HT1080 (cell line): Measurements from ENCODE around the gene PRICKLE4. TPM values are rescaled to one million over a fixed set of nuclear protein-coding genes. Genes with fewer than 3 reads are reported as not detected.

Experiments used
- DNase-seq: peaks from one replicate; pipeline ENCODE4 v3.0.0-alpha.2; 2015; ENCODE audit warnings: low read depth
- polyA plus RNA-seq, 2 experiments: library from polyadenylated mRNA; depleted of rRNA; stranded (reverse); fragments of >200 nt; gene quantifications; 2 replicates each; pipeline ENCODE4 v1.2.3, GENCODE V29; 2015
- total RNA-seq: library from RNA; depleted of rRNA; stranded (reverse); fragments of >200 nt; shearing (Covaris generic); gene quantifications from 2 replicates; pipeline ENCODE4 v1.2.3, GENCODE V29; 2014; rRNA removed

Gene PRICKLE4, protein sequence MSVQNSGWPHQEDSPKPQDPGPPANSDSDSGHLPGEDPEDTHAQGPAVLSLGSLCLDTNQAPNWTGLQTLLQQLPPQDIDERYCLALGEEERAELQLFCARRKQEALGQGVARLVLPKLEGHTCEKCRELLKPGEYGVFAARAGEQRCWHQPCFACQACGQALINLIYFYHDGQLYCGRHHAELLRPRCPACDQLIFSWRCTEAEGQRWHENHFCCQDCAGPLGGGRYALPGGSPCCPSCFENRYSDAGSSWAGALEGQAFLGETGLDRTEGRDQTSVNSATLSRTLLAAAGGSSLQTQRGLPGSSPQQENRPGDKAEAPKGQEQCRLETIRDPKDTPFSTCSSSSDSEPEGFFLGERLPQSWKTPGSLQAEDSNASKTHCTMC
- 0.39 TPM in 1 of 2 replicates, not detected in the other for total RNA-seq
- polyA plus RNA-seq (2015; cell fraction: cytosol; rRNA removed), result 0.14 TPM in 1 of 2 replicates, not detected in the other
- 2.0 and 2.5 TPM in 2 replicates for polyA plus RNA-seq (2015; cell fraction: nucleus; rRNA removed)

DNA sequence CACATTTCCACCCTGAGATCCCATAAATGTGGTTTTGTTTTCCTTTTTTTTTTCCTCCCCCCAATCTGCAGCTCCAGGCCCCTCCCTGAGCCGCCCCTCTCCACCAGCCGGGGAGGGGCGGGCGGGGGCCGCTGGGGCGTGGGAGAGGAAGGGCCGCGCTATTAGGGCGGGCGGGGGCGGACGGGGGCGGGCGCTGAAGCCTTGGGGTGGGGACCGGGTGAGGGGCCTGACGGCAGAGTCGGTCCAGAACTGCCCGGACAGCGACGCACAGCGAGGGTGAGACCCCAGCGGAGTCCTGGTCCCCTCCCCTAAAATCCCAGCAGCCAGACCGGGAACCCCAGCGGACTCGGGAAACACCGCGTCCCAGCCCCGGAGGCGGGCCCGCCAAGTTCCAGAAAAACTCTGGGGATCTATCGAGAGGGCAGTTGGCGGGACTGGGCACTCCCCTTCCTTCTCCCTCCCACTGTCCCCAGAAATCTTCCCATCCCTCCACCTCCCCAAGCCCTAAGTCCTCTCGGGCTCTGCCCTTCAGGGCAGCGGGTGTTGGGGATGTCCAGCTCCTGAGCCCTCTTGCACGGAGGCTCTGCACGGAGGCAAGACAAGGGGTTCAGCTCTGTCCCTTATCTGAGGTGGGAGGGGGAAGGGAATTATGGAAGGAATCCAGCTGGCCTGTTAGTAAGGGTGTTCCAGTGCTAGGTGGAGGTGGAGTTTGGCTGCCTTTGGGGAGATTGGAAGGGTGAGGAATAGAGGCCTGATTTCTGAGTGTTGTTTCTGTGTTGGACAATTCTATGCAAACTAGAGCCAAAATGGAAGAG lies at the start of gene PRICKLE4:
PRICKLE4 (plus strand) TSS at position 232 of the 815 bp plus-strand sequence. CDS start 2,692 bp downstream, outside the sequence.
- no peak for DNase-seq

DNA sequence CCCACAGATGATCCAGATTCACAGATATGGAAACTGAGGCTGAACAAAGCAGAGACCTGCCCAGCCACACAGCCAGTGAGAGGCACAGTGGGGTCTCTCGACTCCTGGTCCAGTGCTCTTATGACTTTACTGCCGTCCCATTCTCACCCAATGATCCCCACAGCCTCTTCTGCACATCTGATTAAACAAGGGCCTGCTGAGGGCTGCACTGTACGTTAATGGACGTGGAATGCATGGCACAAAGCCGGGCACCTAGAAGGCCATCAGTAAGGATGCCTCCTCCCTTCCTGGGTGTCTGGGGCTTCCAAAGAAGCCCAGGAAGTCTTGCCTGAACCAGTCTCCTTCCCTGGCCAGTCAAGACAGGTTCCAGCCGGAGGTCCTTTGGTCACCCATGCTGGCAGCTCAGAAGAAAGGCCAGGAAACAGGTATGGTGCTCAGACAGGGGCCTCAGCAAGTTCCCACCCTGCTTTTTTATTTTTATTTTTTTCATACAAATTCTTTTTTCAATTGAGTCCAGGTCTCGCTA lies 49.0 kb upstream of the PRICKLE4 start:
- no peak for DNase-seq

DNA sequence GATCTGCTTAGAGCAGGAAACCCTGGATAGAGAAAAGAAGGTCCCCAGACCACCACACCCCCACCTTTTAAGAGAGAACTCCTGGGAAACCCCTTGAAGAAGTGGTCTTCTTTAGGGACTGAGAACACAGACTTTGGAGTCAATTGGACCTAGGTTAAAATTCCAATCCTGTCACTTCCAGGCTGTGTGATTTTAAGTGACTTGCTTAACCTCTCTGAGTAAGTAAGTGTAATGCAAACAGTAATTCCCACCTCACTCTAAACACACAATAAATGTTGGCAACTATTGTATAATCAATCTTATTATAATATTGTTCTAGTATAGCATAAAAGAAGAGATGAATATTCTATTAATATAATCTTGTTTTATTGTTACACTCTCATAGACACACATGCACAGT lies 48.4 kb upstream of the PRICKLE4 start:
- DNase-seq, result no peak

DNA sequence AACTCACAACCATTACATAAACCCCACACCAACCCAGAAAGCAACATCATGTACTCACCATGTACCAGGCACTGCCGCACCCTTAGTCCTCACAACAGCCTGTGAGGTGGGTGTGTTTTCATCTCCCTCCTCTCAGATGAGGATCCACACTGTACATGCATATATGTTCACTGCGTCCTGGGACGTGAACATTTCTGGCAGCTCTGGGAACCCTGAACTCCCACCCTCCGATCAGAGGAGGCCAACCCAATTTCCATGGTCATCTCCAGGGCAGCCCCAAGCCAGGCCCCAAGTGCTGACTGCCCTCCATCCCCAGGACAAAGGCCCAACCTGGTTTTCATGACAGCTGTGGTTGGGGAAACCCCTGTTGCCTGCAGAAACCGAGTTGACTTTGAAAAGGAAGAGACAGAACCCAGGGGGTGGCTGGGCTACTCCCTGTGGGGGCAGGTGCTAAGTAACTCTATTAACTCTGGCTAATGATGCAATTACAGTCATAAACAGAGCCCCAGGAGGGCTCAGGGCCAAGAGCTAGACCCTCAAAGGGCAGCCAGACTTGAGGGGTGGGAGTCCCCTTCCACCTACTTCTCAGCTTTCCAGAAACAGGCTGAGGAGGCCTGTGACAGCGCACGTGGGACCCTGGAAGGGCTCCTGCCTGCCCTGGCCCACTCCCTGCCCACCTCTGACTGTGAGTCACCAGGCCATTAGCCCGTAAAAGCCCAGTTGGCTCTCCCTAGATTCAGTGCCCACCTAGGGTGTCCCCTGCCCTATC lies 47.8 kb upstream of the PRICKLE4 start:
- DNase-seq, result no peak

DNA sequence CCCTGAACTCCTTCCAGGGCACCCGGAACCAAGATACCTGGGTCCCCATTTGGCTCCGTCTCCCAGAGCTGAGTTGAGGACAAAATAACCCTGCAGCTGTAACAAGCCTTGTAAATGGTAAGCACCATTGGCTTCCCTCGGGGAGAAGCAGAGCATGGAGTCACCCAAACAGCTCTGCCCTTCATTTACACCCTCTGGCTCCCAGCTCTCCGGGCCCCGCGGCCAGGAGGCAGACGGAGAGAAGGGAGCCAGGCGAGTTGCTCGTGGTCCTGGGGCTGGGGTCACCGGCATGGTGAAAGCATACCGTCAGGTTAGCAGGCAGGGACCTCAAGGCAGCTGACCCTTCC lies 47.2 kb upstream of the PRICKLE4 start:
- no peak for DNase-seq

DNA sequence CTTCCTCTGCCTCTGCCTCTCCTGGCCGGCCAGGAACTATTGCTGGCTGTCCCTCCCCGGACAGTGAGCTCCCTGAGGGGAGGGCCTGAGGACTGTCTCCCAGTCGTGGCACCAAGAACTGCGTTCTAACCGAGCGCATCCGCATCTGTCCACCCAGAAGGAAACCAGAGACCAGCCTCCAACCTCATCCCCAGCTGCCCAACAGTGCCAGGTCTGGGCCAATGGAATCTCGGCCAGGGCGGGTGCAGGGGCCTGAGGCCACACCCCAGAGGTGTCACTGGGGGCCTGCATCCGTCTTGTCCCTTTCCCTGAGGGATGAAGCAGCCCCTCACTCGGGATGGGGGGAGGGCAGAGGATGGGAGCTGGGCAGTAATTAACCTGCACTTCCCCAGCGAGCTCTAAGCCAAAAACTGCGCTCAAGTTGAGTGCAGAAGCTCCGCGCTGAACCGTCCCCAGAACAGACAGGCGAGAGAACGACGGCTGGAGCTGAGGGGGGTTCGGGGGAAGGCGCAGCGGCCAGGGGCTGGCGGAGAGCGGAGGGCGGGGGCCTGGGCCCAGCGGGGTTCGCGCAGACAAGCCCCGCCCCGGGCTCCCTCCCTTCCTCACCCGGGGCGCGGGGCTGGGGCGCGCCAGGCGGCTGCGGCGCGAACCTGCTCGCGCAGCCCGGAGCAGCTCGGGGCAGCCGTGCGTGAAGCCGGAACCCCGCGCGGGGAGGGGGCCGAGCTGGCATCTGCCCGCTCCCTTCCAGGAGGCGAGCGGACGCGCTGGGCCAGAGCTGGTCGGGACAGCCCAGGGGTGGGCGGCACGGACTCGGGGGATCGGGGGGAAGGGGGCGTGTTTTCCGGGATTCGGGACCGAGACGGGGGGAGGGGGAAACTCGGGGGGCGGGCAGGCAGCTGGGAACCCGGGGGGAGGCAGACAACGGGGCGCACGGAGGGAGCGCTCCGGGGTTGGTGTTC lies 46.6 kb upstream of the PRICKLE4 start:
- peak; percentile 79 for DNase-seq

DNA sequence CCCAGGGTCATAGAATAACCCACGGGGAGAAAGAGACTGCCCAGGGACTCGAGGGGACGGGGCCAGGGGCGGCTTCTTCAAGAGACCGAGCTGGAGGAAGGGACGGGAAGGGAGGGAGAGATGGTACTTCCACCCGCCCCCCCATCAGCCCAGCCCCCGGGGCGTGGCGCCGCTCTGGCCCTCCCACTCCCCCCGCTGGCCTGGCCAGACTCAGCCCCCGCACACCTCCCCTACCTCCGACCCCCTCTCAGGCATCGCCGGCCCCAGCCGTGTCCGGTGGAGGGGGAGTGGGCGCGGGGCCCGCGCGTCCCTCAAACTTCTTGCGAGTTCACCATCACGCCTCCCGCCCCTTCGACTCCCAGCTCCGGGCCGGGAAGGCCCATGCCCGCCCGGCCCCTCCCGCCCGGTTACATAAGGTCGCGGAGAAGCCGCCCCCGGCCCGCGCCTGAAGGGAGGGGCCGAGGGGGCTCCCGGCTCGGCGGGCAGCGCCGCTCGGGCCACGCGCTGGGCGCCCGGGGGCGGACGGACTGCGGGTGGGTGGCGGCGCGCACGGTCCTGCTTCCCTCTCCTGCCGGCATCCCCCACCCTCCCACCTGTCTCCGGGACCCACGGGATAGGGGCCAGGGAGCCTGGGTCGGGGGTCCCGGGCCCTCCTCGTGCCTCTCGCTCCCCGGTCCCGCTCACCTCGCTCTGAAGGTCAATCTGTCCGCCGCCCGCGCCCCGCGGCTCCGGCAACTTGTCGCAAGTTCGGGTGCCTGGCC lies 45.7 kb upstream of the PRICKLE4 start:
- peak; percentile 62 for DNase-seq

DNA sequence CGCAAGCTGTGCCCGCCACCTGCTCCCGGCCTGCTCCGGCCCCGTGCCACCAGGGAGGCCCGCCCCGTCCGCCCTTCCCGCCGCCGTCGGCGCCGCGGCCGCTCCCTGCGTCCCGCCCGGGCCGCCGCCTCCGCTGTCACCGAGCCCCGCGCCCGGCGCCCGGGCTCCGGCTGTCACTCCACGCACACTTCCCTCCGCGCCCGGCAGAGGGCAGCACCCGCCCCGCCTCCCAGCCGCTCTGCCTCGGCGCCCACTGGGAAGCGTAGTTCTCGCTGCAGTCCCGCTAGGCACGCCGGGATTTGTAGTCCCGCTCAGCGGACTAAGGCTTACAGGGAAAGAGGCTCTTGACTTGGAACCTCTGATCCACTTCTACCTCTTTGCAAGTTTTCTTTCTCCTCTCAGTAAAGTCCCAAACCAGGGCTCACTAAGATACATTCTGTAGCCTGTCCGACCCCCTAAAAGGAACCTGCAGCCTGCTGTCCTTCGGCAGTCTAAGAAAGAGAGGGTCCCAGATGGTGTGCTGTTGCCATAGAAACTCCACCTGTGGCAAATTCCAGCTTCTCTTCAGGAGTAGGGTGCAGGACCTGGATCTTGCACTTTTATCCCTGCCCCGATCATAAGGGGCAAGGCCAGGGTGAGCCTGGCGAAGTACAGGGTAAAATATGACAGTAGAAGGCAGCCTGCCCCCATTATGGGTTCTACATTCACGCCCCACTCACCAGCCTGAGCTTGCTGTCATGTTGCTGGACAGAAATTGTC lies 45.0 kb upstream of the PRICKLE4 start, which contains the start of gene TFEB:
TFEB (minus strand) TSS at position 182 of the 759 bp plus-strand sequence. CDS start 44,395 bp downstream, outside the sequence.
- DNase-seq, result peak; percentile 80

DNA sequence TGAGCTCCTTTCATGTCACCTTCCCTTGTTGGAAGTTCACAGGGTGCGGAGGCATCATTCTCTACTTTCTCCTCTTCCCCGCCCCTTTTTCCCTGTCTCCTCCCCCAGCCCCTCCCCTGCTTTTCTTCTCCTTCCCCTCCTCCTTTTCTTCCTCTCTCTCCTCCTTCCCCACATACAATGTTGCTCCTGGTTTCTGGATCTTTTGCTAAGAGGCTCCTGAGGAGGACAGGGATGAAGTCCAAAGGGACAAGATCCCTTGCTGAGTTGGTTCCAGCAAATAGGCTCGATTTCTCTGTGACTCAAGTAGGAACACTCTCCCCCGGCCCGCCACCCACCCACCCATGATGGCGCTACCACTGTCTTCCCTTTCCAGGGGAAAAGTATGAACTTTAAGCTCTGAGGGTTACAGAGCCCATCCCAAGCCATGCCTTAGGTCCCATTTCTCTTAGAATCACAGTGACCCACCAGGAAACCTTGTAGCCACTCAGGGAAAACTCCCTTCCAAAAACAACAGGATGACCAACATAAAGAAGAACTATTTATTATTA lies 44.3 kb upstream of the PRICKLE4 start:
- DNase-seq, result no peak

DNA sequence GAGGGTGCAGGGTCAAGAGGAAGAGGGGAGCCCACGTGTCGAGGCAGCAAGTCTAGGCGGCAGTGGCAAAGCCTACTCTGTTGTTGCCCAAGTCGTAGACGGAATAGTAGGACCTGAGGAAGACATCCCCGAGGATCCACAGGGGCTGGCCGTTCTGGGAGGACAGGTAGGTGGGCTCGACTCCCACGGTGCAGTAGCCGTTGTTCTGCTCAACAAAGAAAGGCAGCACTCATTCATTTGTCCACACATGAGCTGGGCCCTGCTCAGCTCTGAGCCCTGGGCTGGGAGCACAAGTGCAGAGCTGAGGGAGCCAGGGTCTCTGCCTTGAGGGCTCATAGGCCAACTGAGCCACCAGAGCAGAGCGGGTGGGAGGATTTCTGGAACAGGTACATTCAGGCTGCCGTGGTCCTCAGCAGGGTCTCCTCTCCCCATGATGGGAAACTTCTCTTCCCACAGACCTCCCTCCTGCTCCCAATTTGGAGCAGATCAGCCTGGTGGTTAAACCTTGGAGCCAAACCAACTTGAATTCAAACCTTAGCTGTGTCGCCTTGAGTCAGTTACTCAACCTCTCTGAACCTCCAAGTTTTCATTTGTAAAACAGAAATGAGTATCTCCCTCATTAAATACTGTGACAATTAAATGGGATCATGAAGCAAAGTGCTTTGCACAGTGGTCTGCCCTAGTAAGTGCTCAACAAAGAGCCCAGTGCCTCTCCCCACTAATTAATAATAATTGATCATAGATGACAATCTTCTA lies 43.6 kb upstream of the PRICKLE4 start:
- DNase-seq, result no peak

DNA sequence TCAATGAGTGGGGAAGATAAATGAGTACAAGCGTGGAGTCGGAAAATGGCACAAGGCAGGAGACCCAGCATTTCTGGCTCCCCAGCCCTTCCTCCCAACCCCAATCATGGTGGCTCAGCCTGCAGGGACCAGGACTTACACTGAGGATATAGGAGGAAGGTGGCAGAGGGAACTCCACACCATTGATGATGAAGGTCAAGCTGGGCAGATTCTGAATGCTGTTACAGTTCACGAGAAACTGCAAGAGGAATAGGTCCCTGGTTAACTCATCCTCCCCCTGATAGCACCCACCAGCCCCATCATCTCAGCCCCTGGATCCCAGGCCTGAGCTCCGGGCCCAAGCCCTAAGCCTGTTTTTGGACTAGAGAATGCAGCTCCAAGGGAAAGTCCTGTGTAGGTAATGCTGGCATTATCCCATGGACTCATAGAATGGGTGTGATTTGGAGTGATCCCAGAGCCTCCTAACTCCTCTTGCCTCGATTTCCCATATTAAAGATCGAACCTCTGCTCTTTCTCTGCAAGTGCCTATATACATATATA lies 42.9 kb upstream of the PRICKLE4 start:
- no peak for DNase-seq

DNA sequence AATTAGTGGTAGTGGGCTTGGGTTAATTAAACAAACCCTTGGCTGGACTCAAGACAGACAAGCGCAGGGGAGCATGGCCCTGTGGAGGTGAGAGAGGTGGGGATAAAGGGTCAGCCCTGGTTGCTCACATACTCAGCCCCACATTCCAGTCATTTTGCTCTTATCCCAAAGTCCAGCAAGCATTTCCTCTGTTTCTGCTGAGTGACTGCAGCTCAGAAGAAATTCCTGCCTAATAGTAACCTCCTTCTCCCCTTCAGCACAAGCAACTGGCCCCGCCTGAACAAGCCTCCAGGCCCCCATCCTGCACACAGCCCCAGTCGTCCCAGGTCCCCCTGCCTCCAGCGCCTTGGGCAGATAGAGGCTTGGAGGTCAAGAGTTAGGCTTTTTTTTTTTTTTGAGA lies 41.5 kb upstream of the PRICKLE4 start:
- DNase-seq, result no peak

DNA sequence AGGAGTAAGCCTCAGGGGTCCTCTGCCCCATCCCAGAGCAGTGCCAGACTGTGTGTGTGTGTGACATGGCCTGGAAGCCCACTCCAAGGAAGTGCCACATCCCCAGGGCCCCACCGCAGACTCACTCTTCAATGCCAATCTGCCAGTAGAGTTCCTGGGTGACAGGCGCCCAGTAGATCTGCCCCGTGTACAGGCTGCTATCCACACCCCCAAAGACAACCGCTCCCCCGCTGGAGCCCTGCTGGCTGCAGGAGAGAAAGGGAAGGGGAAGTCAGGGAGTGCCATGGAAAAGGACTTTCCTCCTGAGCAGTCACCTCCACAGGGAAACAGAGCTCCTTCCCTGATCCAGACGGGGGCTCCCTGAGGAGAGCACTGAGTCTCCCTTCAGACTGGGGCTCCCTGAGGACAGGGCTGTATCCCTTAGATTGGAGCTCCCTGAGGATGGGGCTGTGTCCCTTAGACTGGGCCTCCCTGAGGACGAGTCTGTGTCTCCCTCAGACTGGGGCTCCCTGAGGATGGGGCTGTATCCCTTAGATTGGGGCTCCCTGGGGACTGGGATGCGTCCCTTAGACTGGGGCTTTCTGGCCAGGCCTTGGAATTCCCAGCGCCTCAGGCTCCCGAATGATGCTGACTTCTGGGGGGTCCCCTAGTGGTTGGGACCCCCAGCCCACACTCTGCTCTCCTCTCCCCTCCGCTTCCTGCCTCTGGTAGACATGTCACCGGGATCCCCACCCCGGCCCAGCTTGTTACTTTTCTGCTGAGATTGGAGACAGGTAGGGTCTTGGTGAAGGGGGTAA lies 40.0 kb upstream of the PRICKLE4 start:
- no peak for DNase-seq

DNA sequence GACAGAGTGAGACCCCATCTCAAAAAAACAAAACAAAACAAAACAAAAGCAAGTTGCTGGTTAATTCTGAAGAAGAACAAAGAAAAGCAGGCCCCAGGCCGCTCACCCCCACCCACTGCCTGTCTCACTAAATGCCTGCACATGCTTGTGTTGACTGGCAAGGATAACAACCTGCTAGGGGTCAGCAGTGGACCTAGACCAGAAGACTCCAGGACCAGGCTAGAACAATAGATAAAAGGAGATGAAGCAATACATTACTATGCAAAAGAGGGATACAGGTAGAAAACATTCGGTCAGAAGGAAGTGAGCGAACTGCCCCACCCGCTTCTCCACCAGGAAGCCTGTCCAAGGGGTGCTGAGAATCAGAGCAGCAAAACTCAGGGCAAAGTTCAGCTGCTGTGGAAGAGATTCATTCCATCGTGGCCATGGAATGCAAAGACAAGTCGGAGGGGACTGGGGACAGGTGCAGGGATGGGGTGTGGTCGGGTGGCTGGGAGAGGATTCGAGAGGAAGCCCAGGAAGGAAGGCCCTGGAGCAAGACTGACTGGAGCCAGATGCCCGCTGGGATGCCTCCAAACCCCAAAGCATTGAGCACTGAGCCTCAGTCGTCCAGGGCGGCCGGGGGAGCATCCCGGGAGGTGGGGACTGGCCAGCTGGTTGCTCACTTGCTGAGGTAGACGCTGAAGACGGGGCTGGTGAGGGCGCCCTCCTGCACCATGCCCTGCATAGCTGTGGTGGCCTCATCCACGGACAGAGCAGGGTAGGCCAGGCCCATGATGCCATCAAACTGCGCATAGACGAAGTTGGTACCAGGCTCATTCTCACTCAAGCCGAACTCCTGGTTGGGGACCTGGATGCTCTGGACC lies 38.7 kb upstream of the PRICKLE4 start:
- no peak for DNase-seq
